ENCODE measurements around the gene SPTBN1.
"Not testable (repeated sequence)": the region's sequence is repeated elsewhere in the genome, so short reads cannot be mapped to it uniquely, and the experiment has no call there.

Gene SPTBN1

GRCh38 chr2:54528311-54528955 is 72.3 kb downstream of the SPTBN1 start:
- no peak for DNase-seq (ENCODE audit: low read depth in 2 of 2)

DNA sequence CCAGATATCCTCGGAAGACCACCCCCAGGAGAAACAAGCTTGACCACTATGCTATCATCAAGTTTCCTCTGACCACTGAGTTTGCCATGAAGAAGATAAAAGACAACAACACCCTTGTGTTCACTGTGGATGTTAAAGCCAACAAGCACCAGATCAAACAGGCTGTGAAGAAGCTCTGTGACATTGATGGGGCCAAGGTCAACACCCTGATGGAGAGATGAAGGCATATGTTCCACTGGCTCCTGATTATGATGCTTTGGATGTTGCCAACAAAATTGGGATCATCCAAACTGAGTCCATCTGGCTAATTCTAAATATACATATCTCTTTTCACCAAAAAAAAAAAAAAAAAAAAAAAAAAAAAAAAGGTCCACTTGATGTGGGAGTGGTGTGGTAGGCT is 73.4 kb downstream of the SPTBN1 start:
- DNase-seq (ENCODE audit: low read depth in 2 of 2) = not testable (repeated sequence)

GRCh38 chr2:54529935-54530334 is 73.8 kb downstream of the SPTBN1 start:
- DNase-seq (ENCODE audit: low read depth in 2 of 2) = no peak

- no peak for DNase-seq (ENCODE audit: low read depth in 2 of 2)
Observed at GRCh38 chr2:54531558-54531957, 75.4 kb downstream of the SPTBN1 start.

- no peak for DNase-seq (ENCODE audit: low read depth in 2 of 2)
Observed at GRCh38 chr2:54534221-54534620, 78.1 kb downstream of the SPTBN1 start.

- DNase-seq (ENCODE audit: low read depth in 2 of 2) = no peak
Observed at GRCh38 chr2:54534625-54535024, 78.5 kb downstream of the SPTBN1 start.

- no peak for DNase-seq (ENCODE audit: low read depth in 2 of 2)
Observed at GRCh38 chr2:54535599-54536195, 79.6 kb downstream of the SPTBN1 start.

DNA sequence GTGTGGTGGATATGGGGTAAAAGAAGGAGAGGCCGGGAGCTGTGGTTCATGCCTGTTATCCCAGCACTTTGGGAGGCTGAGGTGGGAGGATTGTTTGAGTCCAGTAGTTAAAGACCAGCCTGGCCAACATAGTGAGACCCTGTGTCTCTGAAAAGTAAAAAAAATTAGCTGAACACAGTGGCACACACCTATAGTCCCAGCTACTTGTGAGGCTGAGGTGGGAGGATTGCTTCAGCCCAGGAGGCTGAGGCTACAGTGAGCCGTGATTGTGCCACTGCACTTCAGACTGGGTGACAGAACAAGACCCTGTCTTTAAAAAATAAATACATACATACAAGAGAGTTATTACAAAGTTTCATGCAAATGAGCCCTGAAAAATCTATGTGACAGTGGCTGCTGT is 80.6 kb downstream of the SPTBN1 start:
- no peak for DNase-seq (ENCODE audit: low read depth in 2 of 2)

- DNase-seq (ENCODE audit: low read depth in 2 of 2) = no peak
Observed at GRCh38 chr2:54538537-54538936, 82.4 kb downstream of the SPTBN1 start.

DNA sequence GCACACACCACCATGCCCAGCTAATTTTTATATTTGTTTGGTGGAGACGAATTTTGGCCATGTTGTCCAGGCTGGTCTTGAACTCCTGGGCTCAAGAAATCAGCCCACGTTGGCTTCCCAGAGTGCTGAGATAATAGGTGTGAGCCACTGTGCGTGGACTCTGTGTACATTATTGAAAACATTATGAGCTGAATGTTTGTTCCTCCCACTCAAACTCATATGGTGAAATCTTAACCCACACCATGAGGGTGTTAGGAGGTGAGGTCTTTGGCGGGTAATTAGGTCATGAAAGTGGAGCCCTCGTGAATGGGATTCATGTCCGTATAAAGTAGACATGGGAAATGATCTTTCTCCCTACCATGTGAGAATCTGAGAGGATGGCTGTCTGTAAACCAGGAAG is 83.6 kb downstream of the SPTBN1 start:
- no peak for DNase-seq (ENCODE audit: low read depth in 2 of 2)

DNA sequence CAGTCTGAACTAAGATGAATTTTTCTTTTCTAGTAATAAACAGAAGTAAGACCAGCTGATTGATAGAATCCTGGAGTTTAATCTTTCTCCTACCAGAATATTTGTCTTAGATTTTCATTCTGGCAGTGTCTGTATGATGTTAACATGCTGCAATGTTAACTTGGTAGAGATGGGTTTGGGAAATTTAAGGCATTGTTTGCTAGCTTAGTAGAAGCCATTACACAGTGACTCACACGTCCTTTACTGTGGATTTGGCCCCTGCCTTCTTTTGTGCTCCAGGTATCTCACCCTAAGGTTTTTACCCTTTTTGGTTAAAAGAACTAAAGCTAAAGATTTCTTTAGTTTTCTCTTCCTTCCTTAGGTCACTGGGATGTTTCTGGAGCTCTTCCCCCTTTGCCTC is 84.1 kb downstream of the SPTBN1 start:
- no peak for DNase-seq (ENCODE audit: low read depth in 2 of 2)

DNA sequence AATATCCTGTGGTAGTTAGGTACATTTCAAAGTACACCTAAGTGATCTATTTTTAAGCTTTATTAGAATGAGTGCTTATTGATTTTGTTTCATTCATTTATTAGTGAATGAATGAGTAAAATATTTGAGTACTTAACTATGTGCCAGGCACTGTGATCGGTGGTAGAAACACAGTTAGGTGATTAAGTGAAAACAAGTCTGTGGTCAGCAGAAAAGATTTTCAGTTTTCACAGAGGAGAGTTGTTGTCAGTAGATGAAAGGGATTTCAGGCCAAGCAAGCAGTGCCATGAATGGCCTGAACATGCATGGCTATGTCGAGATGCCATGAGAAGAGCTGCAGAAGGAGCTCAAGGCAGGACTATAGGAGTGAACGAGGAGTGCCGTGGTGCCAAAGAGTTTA is 85.9 kb downstream of the SPTBN1 start:
- DNase-seq (ENCODE audit: low read depth in 2 of 2) = no peak

GRCh38 chr2:54543733-54544396 is 87.7 kb downstream of the SPTBN1 start:
- DNase-seq (ENCODE audit: low read depth in 2 of 2) = no peak

- DNase-seq (ENCODE audit: low read depth in 2 of 2) = no peak
Observed at GRCh38 chr2:54545702-54546450, 89.7 kb downstream of the SPTBN1 start.

DNA sequence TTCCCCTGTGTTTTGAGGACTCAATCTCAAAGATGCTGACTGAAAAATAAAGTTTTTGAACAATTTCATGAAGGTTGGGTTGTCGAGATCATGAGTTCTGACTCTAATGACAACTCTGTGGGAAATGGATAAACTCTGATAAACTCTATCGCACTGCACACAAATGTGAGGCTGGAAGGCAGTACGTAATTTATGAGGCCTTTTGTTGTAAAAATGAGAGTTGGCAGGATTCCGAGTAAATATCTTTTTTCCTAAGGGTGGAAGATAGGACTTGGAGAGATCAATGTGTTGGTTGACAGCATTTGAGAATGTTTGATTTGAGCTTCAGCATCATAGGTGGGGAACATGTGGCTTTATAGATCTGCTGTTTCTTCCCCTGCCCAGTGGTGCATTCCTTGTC is 90.4 kb downstream of the SPTBN1 start:
- no peak for DNase-seq (ENCODE audit: low read depth in 2 of 2)

DNA sequence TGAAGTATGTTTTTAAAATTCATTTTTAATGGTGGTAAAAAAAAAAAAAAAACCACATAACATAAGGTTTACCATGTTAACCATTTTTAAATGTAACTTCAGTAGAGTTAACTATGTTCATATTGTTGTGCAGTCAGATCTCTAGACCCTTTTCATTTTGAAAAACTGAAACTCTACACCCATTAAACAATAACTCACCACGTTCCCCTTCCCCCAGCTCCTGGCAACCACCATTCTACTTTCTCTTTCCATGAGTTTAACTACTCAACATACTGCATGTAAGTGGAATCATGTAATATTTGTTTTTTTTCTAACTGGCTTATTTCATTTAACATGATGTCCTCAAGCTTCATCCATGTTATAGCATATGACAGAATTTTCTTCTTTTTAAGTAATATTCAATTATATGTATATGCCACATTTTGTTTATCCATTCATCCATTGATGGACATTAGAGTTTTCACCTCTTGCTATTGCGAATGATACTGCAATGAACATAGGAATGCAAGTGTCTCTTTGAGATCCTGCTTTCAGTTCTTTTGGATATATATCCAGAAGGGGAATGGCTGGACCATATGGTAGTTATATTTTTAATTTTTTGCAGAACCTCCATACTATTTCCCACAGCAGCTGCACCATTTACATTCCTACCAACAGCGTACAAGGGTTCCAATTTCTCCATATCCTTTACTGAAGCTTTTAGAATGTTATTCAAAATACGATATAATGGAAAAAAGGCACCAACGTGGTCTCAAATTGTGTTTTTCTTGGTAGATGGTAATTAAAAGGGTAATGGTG is 91.0 kb downstream of the SPTBN1 start:
- DNase-seq (ENCODE audit: low read depth in 2 of 2) = no peak

DNA sequence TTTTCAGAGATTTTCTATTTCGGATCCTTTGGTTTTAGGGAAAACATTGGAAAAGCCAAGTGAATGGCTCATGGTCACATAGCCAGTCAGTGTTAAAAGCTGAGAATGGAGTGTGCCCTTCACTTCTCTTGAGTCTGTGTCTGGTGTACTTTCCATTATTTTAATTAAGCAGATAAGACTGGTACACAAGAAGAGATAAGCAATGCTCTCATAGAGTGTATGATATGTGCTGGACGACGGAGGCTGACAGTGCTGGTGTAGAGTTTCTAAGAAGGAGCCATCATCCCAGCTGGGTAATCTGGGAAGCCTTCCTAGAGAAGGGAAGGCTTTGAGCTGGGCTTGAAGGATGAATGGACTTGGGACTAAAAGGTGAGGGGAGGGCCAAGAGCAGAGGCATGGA is 93.3 kb downstream of the SPTBN1 start:
- no peak for DNase-seq (ENCODE audit: low read depth in 2 of 2)

DNA sequence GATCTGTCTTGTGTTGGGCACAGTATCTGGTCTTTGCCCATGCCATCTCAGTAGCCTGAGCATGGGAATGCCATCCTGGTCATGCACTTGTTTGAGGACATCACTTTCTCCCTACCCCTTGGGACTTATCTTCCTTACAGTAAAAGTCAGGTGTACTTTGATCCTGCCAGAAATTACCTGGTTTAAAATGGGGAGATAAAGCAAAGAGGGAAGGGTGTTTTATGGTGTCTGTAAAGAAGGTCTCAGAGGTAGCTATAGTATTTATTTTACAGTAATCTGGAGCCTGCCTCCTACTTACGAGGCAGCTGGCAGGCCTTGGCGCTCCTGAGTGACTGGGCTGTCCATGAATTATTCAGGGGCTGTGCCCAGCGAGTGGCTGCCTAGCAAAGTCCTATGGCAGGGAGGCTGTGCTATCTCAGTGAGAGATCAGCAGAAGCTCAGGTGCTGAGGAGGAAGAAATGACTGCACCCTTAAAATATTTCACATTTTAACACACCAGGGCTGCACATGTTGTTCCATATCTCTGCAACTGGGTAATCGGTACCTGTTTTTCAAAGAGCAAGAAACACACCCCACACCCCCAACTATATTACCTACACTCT is 93.9 kb downstream of the SPTBN1 start:
- DNase-seq (ENCODE audit: low read depth in 2 of 2) = no peak

GRCh38 chr2:54550547-54550946 is 94.4 kb downstream of the SPTBN1 start:
- no peak for DNase-seq (ENCODE audit: low read depth in 2 of 2)

DNA sequence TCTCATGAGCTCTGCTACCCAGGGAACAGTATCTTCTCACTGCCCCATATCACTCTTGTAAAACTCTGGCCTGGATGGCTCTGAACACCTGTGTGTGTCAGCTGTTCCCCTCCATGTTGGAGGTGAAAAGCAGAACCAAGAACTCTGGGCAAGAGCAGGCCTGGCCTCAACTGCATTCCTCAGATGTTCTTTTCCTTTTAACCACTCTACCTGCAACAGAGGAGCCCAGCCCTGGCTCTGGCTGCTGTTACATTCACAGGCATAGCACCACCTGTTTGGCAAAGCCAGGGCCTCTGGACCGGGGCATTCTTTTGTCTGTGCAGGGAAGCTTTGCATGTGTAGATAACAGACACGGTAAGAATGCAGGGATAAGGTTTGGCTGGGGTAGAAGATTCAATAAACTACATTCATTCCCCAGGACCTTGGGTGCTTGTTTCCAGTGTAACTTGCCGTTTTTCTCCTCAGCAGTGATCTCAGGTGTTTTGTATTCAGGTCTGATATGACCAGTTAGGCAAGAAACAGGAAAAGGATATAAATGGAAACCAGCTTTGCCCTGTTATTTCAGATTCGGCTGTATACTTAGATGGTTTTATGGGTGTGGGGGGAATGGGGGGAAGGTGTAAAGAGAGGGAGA is 95.1 kb downstream of the SPTBN1 start:
- DNase-seq (ENCODE audit: low read depth in 2 of 2) = no peak

DNA sequence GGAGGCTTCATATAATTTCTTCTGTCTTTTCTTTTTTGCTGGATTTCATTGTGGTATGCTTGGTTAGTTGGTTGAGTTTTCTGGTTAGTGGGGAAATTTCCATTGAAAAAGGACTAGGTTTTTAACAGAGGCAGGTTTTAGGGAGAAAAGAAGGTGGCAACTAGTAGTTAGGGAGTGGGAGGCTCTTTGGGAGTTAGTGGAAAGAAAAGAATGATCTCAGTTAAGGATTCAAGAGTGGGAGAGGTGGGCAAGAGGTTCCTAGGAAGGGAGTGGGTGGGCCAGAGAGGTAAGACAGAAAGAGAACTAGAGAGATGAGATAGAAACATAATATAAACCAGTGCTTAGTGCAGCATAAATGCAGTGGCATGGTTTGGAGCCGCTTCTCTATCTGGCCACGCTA is 96.9 kb downstream of the SPTBN1 start:
- DNase-seq (ENCODE audit: low read depth in 2 of 2) = no peak
